HG03469 (cell line): Measurements from ENCODE around the gene TEX38.
"Not testable (repeated sequence)": the region's sequence is repeated elsewhere in the genome, so short reads cannot be mapped to it uniquely, and the experiment has no call there.

Experiments used
- ATAC-seq: cut with Tn5 transposase; IDR thresholded peaks from one replicate; pipeline ENCODE4 v1.9.1; 2021; ENCODE audit warnings: mild to moderate bottlenecking, moderate library complexity, moderate number of reproducible peaks; ENCODE audit not compliant: unreplicated experiment

TEX38 gene

DNA sequence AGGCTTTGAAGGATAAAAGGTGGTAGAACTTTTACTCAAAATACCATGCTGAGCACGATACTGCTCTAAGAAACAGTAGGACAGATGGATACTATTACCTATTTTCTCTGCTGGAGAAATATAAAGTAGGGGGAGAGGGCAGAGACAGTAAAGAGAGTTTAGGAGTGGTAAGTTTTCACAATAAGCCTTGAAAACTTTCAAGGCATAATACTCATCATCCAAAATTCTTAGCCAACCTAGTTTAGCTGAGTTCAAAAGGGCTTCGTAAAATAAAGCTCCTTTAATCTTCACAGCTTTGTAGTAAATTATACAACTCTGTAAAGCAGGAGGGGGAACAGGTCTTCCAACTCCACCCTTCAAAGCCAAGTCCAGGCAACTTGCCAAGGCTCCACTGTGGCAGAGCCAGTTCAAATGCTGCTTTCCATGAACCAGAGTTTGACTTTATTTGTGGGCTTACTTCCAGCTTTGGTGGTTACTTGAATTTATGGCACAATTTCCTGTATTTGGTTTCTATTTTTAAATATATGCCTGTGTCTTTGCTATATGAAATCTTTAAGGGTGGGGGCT is 15.5 kb downstream of the TEX38 start:
- no peak for ATAC-seq

DNA sequence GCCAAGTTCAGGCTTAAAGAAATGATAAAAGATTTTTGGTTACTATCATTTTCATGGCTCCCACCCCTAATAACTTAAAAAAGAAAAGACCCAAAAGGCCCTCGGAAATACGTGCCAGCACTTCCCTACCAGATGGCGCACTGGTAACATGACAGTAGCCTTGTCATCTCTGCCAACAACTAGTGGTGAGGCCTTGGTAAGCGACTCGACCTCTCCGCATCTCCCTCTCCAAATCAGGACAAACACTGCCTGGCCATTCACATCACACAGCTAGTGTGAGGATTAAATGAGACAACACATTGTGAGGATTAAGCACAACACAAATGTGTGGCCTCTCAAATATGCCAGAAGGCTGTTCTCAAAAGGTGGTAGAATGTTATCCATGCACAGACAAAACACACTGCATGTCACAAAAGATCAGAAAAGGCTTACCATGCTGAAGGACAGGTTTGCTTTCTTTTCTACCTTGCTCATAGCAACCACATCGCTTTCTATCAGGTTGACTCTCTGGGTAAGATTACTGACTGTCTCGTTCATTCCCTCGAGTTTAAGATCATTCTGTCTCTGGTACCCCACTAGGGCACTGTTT is 16.4 kb downstream of the TEX38 start:
- ATAC-seq = no peak

GRCh38 chr1:46689356-46689755 is 17.7 kb downstream of the TEX38 start:
- ATAC-seq = no peak

- ATAC-seq = no peak
These were observed 18.2 kb downstream of the TEX38 start for GRCh38 chr1:46689897-46690296.

DNA sequence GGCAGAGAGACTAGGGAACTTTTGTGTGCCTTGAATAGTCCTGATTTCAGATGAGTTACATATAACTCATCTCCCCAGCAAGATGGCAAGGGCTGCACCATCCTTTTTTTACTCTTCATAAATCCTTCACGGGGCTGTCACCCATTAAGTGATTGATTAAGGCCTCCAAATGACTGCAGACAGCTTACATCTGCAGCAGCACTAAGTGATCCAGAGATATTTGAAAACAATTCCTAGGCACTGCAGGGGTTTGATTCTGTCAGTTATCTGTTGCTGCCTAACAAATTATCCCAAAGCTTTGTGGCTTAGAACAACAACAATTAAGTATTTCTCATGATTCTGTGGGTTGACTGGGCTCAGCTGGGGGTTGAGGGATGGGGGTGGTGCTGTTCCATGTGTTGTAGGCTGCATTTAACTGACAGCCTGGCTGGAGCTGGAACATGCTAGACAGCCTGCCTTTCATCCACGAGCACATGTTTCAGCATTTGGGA is 19.3 kb downstream of the TEX38 start:
- ATAC-seq = no peak

DNA sequence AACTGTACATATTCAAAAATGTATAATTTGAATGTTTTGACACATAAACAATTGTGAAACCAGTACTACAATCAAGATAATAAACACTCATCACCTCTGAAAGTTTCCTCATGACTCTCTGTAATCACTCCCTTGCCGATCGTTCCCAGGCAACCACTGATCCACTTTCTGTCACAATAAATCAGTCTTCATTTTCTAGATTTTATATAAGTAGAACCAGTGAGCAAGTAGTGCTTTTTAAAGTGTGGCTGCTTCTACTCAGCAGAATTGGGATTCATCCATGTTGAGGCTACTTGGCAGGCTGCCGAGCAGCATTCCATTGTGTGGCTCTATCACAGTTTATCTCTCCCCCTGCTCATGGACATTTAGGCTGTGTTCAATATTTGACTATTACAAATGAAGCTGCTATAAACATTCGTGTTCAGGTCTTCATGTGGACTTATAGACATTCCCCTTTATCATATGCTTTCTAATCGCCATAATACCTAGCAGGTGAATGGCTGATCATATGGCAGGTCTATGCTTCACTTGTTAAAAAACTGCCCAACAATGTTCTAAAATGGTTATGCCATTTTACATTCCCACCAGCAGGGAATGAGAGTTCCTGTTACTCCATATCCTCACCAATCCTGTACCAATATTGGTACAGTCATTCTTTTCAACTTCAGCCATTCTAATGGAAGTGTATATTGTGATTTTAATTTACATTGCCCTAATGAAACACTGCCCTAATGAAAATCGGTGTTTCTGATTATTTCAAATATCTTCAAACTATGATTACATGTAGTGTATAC is 20.5 kb downstream of the TEX38 start:
- no peak for ATAC-seq

DNA sequence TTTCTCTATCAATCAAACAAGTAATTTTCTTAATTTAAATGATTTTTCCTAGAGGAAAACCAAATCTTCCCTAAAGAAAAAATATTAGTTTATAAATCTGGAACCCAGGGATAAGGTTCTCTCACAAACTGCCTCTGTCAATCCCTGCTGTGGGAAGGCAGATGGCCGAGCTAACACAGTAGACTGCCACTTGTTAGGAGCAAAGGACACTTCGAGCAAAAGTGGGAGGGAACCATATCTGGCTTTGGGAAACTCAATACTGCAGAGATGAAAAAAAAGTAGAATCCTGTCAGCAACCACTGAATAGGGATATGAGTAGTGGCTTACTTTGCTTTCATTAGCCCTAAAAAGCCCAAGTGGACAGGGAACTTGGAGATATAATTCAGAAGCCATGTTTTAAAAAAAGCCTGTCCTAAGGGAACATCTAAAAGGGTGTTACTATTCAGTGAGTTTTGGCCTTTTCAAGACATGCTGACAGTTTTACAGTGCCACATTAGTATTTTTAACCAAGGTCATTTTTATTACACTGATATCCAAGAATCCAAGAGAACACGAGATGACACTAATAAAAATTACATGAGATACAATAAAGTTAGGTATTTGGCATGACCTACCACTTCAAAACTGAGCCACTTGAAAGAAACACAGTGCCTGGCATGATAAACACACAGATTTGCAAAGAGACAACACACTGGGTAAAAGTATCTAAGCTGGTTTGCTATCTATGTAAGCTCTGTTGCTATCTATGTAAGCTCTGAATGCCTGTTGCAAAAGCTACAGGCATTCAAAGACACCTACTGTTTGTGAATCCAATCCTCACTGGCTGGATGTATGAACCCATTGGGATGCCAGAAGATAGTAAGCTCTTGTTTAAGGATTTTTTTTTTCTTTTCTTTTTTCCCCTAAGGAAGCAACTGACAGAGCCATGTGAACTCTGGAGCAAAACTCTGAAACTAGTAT is 21.4 kb downstream of the TEX38 start:
- no peak for ATAC-seq

- ATAC-seq = not testable (repeated sequence)
These were observed 23.0 kb downstream of the TEX38 start for GRCh38 chr1:46694676-46695075.

- ATAC-seq = no peak
These were observed 25.4 kb downstream of the TEX38 start for GRCh38 chr1:46697053-46697452.

DNA sequence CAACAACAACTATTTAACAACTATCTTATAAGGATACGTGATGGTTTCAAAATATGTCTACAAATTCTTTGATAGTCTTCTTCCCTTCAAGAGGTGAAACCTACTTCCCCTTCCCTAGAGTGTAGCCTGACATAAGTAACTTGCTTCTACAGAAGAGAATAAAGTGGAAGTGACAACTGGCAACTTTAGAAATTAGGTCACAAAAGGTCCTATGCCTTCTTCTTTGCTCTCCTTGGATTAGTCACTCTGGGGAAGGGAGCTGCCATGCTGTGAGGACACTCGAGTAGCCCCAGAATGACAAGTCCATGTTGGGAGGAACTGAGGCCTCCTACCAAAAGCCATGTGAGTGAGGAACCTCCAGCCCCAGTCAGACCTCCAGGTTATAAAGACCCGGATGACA is 28.0 kb downstream of the TEX38 start:
- ATAC-seq = no peak

- no peak for ATAC-seq
These were observed 32.4 kb downstream of the TEX38 start for GRCh38 chr1:46703927-46704641.

GRCh38 chr1:46705408-46705807 is 33.8 kb downstream of the TEX38 start:
- no peak for ATAC-seq

- no peak for ATAC-seq
These were observed 36.5 kb downstream of the TEX38 start for GRCh38 chr1:46708121-46708520.

- no peak for ATAC-seq
These were observed 43.3 kb downstream of the TEX38 start for GRCh38 chr1:46714976-46715375.

DNA sequence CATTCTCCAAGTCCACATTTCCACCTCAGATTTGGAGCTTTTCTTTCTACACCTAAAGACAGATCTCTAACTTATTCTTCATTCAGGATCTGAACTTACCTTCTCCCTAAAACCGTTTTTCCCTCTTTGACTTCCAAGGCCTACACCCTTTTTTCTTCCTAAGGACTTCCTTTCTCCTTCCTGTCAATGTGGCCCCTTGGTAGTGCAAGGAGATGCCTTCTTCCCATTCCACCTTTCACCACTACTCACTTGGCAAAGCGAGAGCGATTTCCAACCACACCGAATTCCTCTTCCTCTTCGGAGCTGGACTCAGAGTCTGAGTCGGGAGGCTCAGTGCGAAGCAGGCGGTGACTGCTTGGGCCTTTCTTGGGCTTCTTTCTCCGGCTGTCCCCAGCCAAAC is 46.0 kb downstream of the TEX38 start:
- no peak for ATAC-seq

DNA sequence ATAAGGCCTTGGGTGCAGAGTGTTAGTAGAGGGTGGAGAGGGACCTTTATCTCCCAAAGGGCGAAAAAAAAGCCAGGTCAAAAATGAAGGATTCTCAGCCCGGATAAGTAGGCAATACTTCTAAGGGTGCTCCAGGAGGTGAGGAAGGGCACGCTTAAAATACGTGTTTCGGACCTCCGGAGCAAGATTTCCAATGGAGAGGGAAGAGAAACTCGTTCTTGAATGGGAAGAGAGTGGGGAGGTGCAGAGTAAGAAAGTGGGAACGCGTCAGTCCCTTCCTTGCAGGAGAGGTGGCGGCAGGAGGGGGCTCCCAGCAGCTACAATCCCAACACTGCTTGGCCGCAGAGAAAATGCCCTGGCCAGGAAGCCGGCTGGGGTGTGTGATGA is 46.7 kb downstream of the TEX38 start:
- ATAC-seq = no peak

DNA sequence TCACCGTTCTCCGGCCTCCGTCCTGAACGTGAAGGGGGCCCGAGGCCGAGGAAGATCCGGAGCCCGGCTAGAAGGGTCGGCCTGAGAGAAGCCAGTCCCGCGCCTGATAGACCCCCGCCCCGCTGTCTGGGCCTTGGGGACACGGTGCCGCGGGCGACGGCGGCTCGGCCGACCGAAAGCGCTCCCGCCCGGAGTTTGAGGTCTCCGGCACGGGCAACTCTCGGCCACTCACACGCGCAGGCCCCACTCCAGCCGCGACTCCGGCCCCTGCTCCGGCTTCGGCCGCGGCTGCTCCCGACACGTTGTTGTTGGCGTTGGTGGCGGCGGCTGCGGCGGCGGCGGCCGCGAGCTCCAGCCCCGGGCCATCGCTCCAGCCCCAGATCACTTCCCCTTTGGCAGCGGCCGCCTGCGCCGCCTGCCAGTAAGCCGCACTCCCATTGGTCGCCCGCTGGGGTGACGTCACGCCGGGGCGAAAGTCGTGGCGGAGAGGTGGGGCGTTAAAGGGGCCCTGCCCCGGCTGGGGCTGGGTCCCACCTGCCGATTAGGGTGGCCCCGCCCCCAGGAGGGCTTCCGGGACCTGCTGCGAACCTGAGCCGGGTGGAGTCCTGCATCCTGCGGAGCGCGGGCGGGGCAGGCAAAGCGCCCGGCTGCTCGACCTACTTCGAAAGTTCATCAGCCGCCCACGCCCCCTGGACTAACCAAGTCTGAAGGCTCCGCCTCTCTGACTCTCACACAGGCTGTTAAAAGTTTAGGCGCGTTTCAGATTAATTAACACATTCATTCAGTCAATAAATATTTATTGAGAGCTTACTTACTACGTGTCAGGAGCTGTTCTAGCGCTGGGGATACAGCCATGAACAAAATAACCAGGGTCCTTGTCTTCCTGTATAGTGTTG is 47.3 kb downstream of the TEX38 start, which contains the start of gene EFCAB14:
Gene EFCAB14, minus strand, starts transcription at position 388 of the 896 bp plus-strand sequence. CDS start 1,027 bp downstream, outside the sequence.
- ATAC-seq = peak; percentile 92

GRCh38 chr1:46719689-46720088 is 48.0 kb downstream of the TEX38 start:
- ATAC-seq = no peak

DNA sequence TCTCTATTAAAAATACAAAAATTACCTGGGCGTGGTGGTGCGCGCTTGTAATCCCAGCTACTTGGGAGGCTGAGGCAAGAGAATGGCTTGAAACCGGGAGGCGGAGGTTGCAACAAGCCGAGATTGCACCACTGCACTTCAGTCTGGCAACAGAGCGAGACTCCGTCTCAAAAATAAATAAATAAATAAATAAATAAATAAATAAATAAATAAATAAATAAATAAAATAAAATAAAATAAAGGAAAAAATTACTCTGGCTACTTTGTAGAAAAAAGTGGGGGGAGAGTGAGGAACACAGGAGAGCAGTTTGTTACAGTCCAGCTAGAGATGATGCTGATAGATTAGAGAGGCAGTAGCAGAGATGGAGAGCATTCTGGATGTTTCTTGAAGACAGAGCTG is 48.7 kb downstream of the TEX38 start:
- ATAC-seq = not testable (repeated sequence)
